Measurements from ENCODE around the gene CDC42.

DNA sequence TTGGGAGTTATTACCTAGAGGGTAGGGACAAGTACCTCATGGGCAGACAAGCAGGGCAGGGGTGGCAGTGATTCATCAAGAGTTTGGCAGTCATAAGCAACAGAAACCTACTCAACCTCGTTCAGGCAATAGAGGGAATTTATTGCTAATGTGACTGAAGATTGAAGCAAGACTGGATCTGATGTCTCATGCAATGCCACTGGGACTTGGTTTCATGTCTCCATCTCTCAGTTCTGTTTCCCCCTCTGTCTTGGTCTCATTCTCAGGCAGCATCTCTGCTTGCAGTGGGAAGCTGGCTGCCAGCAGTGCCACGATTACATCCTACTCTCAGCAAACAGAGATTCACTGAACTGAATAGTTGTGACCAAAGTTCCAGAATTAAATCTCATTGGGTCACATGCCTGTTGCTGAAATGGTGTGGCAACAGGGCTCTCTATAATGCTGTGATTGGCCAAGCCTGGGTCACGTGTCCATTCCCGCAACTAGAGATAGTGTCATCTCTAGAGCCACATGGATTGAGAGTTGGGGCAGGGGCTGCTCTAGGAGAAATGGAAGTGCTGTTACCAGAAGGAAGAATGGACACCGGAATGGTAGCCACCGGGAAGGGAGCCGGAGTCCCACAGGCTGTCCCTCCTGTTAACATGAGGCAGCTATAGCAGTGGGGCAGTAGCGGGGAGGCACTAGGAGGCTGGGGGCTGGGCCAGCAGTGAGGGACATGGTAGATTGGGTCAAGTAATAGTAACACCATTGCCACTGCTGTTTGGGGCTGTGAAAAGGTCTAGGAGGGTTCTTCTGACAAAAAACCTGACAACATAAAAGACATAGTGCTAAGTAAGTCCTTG, 3.9 kb upstream of the CDC42 start:
- TF ChIP-seq POLR2AphosphoS5 (IDR thresholded peaks at IDR 0.05; ENCODE audit: control insufficient read depth, insufficient read depth, low read depth, low read length) (no peak), KHSRP (IDR thresholded peaks at IDR 0.05) (no peak), FOXK1 (CRISPR knock-in tag; IDR thresholded peaks at IDR 0.05; ENCODE audit: borderline replicate concordance) (peak; percentile 90), EZH2 (IDR thresholded peaks at IDR 0.05; ENCODE audit: borderline replicate concordance, low read depth, low read length) (no peak), ZFP36 (IDR thresholded peaks at IDR 0.05; ENCODE audit: low read depth, low read length, partially characterized antibody) (no peak), THRAP3 (IDR thresholded peaks at IDR 0.05; ENCODE audit: borderline replicate concordance) (no peak), SMARCA4 (IDR thresholded peaks at IDR 0.05) (0 out of 2 replicates have a peak, but pooled peaks have one; percentile 18), CTBP1 (IDR thresholded peaks at IDR 0.05; ENCODE audit: borderline replicate concordance) (peak; percentile 33; the same call in 1 of the 2 replicates), ZNF224 (CRISPR knock-in tag; IDR thresholded peaks at IDR 0.05) (no peak), MAFK (IDR thresholded peaks at IDR 0.05; ENCODE audit: low read length) (no peak)
- TF ChIP-seq, protein P1, sequence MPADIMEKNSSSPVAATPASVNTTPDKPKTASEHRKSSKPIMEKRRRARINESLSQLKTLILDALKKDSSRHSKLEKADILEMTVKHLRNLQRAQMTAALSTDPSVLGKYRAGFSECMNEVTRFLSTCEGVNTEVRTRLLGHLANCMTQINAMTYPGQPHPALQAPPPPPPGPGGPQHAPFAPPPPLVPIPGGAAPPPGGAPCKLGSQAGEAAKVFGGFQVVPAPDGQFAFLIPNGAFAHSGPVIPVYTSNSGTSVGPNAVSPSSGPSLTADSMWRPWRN (IDR thresholded peaks at IDR 0.05; ENCODE audit: low read depth), result no peak
- TF ChIP-seq, protein P2, sequence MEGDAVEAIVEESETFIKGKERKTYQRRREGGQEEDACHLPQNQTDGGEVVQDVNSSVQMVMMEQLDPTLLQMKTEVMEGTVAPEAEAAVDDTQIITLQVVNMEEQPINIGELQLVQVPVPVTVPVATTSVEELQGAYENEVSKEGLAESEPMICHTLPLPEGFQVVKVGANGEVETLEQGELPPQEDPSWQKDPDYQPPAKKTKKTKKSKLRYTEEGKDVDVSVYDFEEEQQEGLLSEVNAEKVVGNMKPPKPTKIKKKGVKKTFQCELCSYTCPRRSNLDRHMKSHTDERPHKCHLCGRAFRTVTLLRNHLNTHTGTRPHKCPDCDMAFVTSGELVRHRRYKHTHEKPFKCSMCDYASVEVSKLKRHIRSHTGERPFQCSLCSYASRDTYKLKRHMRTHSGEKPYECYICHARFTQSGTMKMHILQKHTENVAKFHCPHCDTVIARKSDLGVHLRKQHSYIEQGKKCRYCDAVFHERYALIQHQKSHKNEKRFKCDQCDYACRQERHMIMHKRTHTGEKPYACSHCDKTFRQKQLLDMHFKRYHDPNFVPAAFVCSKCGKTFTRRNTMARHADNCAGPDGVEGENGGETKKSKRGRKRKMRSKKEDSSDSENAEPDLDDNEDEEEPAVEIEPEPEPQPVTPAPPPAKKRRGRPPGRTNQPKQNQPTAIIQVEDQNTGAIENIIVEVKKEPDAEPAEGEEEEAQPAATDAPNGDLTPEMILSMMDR (IDR thresholded peaks at IDR 0.05 in 2 of 3, conservative IDR thresholded peaks at IDR 0.05 in 1 of 3; ENCODE audit: insufficient read depth in 2 of 3, low read depth in 1 of 3, low read length in 3 of 3), result no peak
